GM18951 (cell line): ENCODE measurements around the gene KPNA3.

Experiments used
- POLR2A ChIP-seq: IDR thresholded peaks from 4 replicates; pipeline ENCODE4 v1.6.1; 2011; ENCODE audit warnings: mild to moderate bottlenecking; ENCODE audit not compliant: insufficient read length, insufficient read depth; ENCODE audit errors: extremely low read depth
- in situ Hi-C: fragments of 300-500 bp; cut with MboI; formaldehyde crosslinking; loops from one replicate; pipeline ENCODE4 v1.12.0; 2022; ENCODE audit warnings: low sequenced_read_pairs, mixed read lengths, inconsistent platforms; ENCODE audit not compliant: unreplicated experiment

Gene KPNA3

DNA sequence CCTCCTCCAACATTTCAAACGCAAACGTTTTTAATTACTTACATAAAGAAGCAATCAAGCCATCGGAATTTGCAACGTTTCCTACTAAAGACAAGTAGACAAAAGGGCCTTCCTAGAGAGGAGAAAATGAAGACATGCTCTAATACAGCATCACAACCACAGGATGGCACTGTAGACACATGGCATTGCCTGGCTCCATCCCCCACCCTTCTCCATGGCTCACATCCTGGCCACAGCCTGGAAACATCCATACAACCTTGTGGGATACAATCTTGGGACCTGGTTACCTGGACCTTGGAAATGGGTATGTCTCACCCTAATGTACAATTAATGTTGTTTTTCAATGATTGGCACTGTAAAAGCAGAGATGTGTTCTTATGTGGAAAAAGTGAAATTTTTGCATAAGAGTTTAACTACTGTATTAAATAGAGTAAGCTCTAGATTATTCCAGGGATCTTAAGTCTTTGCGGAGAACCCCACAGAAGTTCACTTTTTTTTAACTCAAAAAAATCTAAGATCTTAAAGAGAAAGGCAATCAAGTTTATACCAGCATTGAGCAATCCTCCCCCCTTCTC, 122.7 kb downstream of the KPNA3 start:
- in situ Hi-C loops = loop anchor here (25.0 kb wide), 1 partner anchor 1392 kb away; no protein-coding TSS in a partner anchor

DNA sequence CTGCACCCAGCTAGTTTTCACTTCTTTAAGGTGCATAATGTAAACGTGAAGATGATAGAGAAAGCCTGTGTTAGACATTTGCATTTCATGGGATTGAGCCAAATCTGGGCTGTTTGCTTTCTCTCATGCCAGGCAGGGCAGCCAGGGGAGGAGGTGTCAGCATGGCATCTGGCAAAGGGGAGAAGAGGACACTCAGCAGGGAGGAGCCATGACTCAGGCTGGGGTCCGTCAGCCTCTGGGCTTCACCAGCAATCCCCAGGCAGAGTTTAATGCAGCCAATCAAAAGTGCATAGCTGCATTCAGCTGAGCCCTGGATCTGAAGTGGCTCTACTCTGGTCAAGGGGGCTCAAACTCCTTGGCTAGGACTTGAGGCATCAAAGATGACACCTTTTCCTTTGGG, 124.7 kb downstream of the KPNA3 start:
- in situ Hi-C loops = loop anchor here (25.0 kb wide), 1 partner anchor 1395 kb away; no protein-coding TSS in a partner anchor

More for the DNA sequence above, 122.7 kb downstream of the KPNA3 start:
- no peak for TF ChIP-seq POLR2A

DNA sequence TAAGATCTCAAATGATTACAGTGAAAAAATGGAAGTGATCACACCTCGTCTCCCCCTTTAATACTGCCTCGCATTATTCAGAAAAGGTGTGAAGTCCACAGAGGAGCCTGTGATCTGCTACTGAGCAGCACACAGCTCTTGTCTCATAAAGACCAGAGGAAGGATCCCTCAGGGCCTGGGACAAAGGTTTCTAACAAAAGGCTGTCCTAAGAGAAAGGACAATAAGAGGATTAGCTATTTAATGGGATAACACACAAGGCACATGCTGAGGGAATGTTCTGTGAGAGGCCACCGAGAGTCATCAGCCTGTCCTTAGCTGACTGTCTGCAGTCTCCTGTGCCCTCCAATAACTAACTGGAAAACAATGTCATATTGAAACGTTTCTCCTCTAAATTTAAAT, 127.9 kb downstream of the KPNA3 start:
- in situ Hi-C loops = loop anchor here (25.0 kb wide), 1 partner anchor 1398 kb away; no protein-coding TSS in a partner anchor
- TF ChIP-seq POLR2A = no peak

More for the DNA sequence above, 124.7 kb downstream of the KPNA3 start:
- no peak for TF ChIP-seq POLR2A

DNA sequence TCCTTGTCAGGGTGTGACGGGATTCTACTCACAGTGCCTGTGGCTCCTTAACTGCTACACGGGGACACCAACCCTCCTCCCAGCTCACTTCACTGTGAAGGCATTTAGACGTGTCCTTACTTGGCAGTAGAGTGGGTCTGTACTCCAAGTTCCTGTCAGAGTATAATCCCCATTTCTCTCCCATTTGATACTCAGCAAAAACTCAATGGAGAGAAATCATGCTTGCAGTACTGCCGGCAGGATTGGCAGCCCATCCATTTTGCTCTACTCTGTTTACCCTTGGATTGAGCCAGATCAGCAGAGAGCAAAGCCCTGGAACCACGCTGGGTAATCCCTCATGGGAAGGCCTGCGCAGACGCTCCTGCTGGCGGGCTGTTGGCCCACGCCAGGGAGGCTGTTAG, 135.2 kb downstream of the KPNA3 start:
- in situ Hi-C loops = loop anchor here (10.0 to 25.0 kb wide), 2 partner anchors 188 to 1405 kb away; no protein-coding TSS in a partner anchor

DNA sequence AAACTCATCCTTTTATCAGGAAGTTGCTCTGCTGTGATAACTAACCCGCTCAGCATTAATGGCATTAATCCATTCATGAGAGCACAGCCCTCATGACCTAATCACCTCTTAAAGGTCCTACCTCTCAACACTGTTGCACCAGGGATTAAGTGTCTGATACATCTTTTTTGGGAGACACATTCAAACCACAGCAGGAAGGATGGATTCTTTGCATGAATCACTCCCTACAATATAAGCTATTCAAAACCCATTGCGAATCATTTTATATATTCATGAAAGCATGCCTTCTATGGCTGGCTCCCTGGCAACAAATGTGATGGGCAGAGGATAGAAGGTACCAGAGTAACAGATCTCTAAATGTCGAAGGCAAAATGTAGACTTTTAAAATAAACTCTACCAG, 136.6 kb downstream of the KPNA3 start:
- in situ Hi-C loops = loop anchor here (10.0 to 25.0 kb wide), 2 partner anchors 189 to 1406 kb away; no protein-coding TSS in a partner anchor
- TF ChIP-seq POLR2A = no peak

More for the DNA sequence above, 135.2 kb downstream of the KPNA3 start:
- TF ChIP-seq POLR2A = no peak

DNA sequence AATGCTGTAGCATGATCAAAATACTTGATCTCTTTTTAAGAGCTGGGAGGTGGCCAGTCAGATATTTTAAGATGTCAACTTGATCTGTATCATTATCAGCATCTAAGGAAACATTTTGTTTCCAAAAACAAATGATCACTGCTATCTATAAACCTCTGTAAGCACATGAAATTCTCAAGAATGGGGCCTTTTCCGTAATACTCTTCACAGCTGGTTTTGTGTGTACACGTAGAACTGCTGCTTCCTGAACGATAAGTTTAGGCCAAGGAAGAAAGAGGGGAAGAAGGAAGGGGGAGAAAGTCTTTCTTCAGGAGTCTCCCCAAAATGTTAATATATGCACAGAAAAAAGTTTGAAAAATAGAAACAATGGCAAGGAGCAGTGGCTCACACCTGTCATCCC, 138.5 kb downstream of the KPNA3 start:
- in situ Hi-C loops = loop anchor here (10.0 to 25.0 kb wide), 2 partner anchors 191 to 1408 kb away; no protein-coding TSS in a partner anchor
- TF ChIP-seq POLR2A = no peak

DNA sequence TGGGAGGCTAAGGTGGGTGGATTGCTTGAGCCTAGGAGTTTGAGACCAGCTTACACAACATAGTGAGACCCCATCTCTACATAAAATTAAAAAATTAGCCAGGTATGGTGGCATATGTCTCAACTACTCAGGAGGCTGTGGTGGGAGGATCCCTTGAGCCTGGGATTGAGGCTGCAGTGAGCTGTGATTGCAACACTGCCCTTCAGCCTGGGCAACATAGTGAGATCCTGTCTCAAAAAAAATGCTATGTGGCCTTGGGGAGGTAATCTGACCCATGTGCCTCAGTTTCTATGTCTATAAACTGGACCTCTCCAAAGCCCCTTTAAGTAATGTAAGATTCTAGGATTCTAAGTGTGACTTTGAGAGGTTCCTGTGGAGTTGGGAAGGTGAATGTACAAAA, 139.0 kb downstream of the KPNA3 start:
- TF ChIP-seq POLR2A = no peak
- in situ Hi-C loops = loop anchor here (10.0 to 25.0 kb wide), 2 partner anchors 191 to 1409 kb away; no protein-coding TSS in a partner anchor

DNA sequence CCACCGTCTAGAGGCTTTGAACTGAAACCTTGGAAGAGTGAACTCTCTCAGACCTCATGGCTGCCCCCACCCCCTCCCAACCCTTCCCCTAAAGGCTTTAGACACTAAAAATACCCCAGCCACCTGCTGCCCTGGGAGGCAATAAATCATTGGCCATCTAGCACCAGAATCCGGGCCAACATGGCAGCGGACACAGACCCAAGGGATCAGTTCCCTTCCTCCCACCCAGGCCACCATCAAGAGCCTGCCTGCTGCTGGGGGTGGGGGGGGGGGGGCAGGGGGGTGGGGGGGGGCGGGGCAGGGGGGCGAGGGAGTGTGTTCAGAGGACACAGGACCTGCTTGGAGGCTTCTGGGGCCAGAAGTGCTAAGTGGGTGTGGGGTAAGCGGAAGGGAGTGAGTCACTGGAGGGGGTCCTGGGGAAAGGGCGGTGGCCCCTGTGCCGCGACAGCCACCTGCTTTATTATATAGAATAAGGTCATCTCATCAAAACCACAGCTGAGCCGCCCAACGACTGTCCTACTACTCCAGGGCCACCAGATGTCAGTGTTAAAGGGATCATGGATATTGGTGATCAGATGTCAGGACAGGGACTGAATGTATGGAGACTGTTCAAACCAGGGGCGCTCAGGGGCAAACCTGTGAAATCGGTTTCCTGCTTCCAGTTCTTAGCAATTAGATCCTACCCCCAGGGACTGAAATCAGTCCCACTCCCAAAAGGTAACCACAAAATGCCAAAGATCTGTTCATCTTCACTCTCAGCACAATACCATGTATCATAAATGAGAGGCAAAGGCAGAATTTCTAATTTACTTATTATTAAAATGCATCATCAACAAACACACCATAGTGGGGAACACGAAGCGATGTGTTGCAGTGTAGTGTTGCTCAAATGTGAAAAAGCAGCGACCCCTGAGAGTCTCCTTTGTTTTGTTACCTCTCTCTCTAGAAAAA, 139.9 kb downstream of the KPNA3 start:
- no peak for TF ChIP-seq POLR2A
- in situ Hi-C loops = loop anchor here (10.0 to 25.0 kb wide), 2 partner anchors 192 to 1410 kb away; no protein-coding TSS in a partner anchor

DNA sequence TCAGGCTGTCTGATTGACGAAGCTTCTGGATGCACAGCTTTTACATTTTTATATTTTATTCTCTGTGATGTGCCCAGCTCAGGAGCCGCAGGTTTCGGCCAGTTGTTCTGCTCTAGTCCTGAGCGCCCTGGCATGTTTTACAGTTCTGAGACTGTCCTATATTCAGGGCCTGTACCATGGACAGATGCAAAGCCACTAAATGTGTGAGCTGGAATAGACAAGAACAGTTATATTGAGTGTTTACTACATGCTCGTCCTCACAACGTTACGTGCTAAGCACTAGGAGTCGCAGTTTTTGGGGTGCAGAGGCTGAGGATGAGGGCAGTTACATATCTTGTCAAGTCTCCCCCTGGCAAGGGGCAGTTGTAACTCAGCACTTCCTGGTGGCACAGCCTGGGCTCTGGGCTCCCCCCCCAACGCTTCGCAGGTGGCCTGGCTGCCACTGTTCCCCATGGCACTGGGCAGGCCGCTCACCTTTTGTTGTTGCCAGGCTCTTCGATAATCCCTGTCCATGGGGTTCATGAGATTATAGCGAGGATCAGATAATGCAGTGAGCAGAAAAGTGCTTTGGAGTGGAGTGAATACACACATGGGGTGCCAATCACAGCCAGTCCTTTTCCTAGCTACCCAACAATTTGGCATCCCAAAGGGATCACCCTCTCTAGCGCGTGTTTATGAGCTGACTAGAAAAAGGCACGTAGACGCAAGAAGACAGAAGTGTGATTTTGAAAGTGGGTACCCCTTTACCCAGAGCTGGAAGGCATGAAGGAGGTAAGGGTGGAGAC, 140.7 kb downstream of the KPNA3 start:
- in situ Hi-C loops = loop anchor here (10.0 to 25.0 kb wide), 2 partner anchors 193 to 1411 kb away; no protein-coding TSS in a partner anchor

DNA sequence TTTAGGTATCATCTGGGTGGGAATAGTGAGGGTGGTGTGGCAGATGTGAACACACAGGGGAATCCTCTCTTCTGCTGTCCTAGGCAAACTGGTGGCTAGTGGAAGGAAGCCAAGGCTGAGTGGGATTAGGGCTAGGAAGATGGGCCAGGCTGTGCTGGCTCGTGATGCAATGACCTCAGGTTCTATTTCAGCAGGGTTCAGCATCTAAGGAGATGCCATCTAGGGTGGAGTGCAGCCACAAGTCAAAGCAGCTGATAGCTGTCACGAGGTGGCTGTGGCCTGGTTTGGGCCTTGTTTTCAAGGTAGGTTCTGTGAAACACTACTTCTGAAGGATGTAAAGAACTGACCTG, 142.5 kb downstream of the KPNA3 start:
- in situ Hi-C loops = loop anchor here (10.0 to 25.0 kb wide), 2 partner anchors 195 to 1412 kb away; no protein-coding TSS in a partner anchor

More for the DNA sequence above, 140.7 kb downstream of the KPNA3 start:
- no peak for TF ChIP-seq POLR2A

More for the DNA sequence above, 142.5 kb downstream of the KPNA3 start:
- no peak for TF ChIP-seq POLR2A
